HG03575 (cell line): ENCODE results near the gene SPR.

Experiments
- ATAC-seq: cut with Tn5 transposase; IDR thresholded peaks from one replicate; pipeline ENCODE4 v1.9.1; 2021; ENCODE audit not compliant: unreplicated experiment, insufficient number of reproducible peaks, low FRiP score; ENCODE audit errors: extremely low read depth

The SPR gene

DNA sequence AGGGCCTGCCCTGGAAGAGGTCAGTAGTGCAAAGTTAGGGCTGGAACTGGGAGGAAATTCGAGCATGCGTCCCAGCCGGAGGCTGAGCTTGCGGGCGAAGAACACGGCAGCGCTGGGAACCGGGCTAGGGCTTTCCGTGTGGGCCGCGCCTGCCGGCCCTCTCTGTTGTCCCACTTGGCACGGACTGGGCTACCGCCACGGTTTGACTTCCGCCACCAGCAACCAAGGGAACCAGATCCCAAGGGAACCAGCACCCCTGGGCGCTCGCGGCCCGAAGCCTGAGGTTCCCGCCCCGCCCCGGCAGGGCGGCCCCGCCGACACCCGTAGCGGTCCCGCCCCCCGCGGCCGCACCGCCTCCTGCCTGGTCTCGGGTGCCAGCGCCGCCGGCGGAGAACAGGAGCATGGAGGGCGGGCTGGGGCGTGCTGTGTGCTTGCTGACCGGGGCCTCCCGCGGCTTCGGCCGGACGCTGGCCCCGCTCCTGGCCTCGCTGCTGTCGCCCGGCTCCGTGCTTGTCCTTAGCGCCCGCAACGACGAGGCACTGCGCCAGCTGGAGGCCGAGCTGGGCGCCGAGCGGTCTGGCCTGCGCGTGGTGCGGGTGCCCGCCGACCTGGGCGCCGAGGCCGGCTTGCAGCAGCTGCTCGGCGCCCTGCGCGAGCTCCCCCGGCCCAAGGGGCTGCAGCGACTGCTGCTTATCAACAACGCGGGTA lies at the start of gene SPR:
TSS of gene SPR (plus strand) at position 377 of the 708 bp plus-strand sequence. CDS start at position 402, 25 bp downstream.
- no peak for ATAC-seq

DNA sequence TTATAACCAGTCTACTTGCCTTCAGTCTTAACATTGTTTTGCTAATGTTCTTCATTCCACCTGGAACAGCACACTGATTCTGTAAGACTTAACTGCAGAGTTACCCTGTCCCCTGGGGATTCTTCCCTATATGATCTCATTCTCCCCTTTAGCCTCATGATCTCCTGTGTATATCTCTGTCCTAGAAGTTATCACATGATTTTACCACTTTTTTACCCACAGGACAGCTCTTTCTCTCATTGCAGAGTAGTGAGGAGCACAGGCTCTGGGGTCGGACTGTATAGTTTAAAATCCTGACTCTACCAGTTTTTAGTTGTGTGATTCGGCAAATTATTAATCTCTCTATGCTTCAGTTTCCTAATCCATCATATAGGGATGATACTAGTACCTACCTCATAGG lies 47.1 kb upstream of the SPR start:
- no peak for ATAC-seq

DNA sequence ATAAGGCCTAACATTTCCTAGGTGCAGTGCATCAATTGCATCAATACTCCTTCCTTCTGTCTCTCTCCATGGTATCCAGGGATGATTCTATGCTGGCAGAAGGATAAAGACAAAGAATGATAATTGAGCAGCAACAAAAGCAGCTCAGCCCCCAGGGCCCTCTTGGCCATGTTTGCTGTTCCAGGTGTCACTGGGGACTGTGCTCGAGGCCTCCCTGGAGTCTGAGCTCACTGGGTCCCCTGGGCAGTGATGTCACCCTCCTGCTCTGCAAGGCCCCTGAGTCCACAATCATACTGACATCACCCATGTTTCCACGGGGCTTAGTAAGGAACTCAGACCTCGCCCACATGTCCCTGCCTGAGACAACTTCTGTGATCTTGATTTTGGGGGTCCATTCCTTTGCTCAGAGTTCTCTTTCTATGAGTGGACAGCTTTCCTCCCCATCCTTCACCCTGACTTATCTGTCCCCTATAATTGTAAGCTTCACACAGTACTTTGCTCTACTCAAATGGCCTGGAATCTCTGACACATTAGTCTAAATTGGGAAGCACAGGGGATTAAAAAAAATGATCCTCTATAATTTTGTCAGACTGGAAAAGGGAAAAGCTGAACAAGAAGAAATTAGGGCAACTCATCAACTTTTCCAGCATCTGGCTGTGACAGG lies 45.6 kb upstream of the SPR start:
- ATAC-seq = no peak

DNA sequence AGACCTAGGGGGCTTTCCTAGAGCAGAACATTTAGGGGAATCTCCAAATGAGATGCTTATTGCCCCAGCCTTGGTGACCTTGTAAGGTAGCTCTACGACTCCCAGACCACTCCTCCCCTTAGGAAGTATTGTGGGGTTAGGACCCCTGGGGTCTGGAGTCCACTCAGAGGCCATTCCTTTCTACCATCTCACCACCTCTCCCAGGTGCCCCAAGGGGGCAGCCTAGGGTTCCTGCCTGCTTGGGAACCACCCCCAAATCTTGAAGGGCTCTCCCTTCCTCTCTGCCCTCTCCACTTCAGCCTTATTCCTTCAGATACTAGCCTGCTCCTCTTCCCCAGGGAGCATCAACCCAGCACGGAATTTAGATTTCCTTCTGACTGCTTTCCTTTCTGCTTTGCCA lies 43.9 kb upstream of the SPR start:
- no peak for ATAC-seq

DNA sequence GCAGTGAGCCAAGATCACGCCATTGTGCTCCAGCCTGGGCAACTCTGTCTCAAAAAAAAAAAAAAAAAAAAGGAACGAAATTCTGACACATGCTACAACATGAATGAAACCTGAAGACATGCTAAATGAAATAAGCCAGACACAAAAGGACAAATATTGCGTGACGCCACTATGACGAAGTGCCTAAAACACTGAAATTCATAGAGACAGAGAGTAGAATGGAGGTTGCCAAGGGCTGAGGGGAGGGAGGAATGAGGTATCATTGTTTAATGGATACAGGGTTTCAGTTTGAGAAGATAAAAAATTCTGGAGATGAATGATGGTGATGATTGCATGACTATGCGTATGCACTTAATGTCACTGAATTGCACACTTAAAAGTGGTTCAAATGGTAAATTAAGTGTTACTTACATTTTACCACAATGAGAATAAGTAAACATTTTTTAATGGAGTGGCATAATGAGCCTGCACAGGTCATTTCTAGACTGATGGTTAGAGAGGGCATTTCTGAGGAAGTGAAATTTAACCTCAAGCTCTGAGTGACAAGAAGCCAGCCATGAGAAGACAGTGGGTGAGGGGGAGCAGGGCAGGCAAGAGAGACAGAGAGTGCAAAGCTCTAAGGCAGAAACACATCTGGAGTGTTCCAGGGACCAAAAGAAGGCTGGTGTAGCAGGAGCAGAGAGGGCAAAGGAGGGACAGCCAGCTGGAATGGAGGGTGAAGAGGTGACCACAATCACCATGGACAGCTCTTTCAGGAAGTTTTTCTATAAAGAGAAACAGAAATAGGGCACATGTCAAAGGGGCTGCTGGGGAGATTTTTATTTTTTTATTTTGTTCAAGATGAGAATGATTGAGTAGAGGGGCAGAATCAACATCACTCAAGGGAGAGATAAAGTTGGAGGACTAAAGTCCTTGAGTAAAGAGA lies 40.8 kb upstream of the SPR start:
- no peak for ATAC-seq

DNA sequence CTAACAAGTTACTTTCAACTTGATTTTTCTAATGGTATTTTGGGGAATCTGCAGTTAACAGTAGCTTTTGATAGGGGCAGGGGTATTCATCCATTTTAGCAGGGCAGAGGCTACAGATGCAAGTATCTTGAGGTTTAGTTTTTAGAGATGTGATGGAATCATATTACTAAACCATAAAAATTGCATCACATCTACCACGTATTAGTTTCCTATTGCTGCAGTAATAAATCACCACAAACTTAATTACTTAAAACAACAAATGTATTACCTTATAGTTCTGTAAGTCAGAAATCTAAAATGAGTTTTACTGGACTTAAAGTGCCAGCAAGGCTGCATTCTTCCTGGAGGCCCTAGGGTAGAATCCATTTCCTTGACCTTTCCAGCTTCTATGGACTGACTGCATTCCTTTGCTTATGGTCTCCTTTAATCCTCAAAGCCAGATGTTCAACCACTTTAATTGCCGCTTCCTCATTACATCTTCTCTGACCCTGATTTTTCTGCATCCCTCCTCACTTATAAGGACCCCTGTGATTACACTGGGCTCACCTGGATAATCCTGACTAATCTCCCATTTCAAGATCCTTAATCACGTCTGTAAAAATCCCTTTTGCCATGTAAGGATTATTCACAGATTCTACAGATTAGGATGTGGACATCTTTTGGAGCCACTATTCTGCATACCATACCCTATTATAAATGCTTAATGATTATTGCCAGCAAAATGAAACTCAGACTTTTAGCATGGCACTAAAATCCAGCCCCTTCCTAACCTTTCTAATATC lies 39.5 kb upstream of the SPR start:
- ATAC-seq = no peak

DNA sequence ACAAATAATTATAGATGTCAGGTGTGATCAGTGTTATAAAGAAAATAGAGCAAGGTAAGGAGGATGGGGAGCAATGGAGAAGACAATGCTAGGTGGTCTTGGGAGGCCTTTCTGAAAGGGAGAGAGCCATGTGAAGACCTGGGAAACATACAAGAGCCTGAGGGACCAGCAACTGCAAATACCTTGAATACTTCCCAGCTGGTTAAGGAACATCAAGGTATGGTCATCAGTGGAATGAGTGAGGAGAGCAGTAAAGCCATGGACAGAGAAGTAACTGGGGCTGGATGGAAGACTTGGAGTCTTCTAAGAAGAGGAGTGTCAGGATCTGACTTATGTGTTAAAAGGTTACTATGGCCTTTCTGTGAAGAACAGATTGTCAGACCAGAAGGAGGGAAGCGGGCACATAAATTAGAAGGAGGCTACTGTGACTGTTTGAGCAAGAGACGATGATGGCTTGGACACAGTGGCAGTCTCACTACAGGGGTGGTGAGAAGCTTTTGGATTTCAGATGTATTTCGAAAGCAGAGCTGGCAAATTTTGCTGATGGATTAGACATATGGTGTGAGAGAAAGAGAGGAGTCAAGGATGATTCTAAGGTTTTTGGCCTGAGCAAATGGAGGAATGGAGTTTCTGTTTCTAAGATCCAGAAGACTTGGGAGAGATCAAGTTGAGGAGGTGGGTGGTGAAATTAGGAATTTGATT lies 38.6 kb upstream of the SPR start:
- no peak for ATAC-seq

DNA sequence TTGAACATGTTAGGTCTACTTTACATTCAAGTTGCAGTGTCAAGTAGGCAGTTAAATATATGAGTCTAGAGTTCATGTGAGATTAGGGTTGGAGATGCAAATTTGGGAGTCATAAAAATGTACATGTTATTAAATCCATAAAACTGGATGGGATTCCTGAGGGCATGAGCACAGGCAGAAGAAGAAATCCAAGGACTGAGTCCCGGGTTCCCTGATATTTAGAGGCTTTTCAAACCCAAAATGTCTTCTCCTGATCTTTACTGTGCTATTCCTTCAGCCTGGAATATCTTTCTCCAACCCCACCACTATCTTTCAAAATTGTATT lies 38.1 kb upstream of the SPR start:
- ATAC-seq = no peak

DNA sequence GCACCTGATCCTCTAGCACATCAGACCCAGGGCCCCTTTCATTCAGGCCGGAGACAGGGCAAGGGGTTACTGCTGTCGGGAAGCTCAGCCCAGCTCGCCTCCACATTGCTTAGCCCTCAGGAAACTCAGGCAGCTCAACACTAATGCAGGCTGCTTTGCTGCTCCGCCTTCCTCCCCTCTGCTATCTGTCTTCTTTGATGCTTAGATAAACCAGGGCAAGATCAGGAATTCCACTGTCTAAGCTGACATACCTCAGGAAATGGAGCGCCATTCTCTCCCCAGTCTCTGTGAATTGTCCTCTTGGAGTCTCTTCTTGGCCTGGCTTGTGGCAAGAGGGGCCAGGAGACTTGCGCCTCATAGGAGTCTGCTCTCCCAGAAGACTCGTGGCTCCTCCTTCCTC lies 35.9 kb upstream of the SPR start:
- no peak for ATAC-seq

DNA sequence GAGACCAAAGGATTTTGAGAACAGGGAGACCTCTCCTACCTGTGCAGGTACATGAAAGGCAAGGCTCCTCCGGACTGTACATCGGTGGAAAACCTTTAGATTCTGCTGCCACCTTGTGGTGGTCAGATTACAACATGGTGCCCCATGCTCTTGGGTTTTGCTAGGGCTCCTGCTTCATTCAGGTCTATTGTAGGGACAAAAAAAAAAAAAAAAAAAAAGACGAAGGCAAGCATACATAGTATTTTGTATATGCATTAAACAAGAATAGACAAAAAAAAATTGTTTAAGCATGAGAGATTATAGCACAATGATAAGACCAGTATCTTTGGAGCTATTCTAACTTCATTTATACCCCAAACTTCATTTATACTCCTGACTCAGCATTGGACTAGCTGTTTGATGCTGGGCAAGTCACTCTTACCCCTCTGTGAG lies 27.4 kb upstream of the SPR start:
- peak; percentile 55 for ATAC-seq

DNA sequence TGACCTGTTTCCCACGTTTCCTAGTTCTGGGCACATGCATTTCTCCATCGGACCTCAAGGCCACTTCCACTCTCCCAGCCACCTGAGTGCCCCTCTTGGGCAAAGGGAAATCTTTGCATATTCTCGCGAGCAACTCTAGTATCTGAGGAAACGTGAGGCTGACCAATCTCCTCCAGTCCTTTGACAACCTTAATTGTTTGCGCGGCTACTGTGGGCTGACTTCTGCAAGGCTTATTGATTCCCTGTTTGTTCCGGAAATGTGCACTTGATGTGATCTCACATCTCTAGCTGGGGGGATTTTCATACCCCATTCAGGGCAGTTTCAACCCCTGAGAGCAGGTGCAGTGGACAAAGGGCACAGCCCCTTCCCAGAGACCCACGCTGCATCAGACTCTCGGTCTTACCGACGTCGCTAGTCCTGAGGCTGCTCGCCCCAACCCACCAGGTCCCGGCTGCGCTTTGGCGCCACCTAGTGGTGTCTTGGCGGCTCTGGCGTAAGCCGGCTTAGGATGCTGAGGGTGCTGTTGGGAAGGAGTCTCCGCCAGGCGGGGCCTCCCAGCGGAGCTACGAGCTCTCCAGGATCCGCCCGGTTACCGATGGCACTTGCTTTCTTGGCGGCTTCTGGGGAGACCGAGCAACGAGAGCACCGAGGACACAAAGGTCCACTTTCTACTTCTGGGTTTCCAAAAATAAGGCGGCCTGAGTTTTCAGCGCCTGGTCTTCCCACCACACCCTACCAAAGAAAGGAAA lies 24.8 kb upstream of the SPR start:
- peak; percentile 74 for ATAC-seq

DNA sequence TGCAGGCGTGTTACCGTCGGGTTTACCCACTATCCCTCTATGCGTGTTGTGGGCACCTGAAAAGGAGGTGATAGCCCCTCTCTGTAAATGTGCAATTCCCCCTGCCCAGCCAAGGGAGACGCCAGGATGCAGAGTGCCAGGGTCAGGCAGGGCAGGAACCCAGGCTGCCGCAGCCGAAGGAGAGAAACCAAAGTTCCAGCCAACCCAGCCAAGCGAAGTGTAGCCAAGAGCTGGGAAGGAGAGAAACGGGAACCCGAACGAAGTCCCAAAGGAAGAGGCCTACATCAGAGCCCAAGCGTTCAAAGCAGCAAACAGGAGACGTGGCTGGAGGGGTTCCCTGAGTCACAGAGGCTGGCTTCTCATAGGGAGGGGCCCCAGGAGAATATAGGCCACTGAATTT lies 24.2 kb upstream of the SPR start:
- no peak for ATAC-seq

DNA sequence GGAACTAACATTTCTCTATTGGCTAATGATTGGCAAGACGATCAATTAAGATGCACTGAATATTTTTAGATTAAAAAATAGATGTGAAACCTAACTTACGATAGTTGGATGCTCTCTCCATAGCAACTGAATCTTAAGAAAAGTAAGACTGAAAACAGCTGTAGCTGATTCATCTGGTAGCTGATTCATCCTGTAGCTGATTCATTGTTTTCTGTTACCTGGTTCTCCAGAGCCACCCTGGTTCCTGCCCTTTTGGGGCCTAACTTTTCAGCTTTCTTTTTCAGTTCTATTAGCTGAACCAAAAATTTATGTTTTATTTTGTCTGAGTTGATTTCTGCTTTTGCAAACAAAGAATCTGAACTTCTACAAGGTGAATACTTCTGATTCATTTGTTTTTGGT lies 22.7 kb upstream of the SPR start:
- no peak for ATAC-seq

DNA sequence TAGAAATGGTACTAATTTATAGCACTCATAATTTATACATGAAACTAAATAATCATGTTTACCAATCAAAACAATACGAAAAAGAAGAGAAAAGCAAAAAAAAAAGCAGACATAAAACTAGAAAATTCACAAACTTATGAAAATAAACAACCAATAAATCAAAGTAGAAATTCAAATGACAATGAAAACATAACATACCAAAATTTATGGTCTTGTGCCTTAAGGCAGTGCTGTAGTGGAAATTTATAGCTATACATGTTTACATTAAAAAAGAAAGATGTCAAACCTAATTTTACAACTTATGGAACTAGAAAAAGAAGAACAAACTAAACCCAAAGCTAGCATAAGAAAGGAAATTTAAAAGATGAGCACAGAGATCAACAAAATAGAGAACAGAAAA lies 16.1 kb upstream of the SPR start:
- ATAC-seq = no peak

DNA sequence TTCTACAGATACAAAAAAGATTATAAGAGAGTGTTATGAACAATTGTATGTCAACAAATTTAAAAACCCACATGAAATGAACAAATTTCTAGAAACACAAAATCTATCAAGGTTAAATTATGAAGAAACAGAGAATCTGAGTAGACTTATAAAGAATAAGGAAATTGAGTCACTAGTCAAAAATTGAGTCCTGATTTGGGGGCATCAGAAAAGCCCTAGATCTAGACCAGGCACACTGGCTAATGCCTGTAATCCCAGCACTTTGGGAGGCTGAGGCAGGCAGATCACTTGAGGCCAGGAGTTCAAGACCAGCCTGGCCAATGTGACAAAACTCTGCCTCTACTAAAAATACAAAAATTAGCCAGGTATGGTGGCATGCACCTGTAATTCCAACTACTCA lies 15.3 kb upstream of the SPR start:
- ATAC-seq = no peak

DNA sequence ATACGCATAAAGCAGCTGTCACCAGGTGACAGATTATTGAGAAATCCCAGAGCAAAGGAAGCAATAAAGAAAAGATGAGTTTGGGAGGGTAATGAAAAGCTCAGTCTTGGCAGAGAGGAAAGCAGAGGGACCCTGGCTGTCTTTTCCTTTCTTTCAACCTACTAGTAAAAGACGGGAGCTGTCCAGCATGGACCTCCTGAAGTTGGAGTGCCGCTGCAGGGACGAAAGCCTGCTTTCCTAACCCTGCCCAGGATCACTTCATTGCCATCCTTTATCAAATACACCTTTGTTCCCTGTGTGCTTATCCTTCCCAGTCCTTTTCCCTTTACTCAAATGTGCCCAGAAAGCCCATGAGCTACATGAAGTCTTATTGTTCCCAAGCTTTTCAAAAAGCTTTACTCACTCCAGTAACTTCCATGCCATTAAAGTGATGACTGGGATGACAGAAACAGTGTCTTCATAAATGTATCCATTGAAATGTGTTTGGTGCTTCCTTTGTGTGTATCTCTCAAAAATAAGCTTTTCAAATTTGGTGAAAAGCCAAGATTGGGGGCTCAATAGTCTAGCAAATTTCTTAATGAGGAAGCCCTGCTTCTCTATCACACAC lies 3.7 kb upstream of the SPR start:
- no peak for ATAC-seq

DNA sequence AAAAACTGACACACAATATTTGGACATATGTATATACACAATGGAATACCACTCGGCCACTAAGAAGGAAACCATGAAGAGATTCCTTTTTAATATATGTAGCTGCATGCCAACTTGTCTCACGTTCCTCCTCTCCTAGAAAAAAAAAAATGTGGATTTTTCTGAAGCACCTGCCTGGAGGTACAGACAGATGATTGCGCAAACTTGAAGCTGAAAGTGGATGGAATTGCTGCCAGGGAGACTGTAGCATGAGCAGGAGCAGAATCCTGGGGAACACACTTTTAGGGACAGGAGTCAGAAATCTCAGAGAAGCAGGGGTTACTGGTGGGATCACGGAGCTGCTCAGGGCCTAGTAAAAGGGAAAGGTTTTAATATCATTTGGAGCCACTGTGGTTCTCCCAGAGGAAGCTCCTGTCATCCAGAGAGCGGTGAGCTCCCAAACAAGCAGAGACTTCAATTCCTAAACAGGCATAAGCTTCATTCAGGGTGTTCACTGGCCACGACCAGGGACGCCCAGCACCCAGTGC lies 640 bp upstream of the SPR start:
- no peak for ATAC-seq
